GM10248 (cell line): ENCODE measurements around the gene AUTS2.

Experiments used
- CTCF ChIA-PET: fragments of 300-600 bp; sonication (Branson Sonifier 250); formaldehyde crosslinking; extraction: SDS; loops from one replicate; lab custom pipeline; 2021; ENCODE audit warnings: antibody characterized with exemption; lab: Yijun Ruan, JAX
- POLR2A ChIA-PET: fragments of 350-650 bp; sonication (Branson Sonifier 250); formaldehyde crosslinking; extraction: SDS; loops from one replicate; lab custom pipeline; 2020; ENCODE audit warnings: antibody characterized with exemption; lab: Yijun Ruan, JAX
- DNase-seq: peaks from one replicate; pipeline ENCODE4 v3.0.0; 2012; ENCODE audit errors: extremely low spot score
- CTCF ChIP-seq: IDR thresholded peaks from 2 replicates; pipeline ENCODE4 v1.5.1; 2012; ENCODE audit warnings: mild to moderate bottlenecking, low read depth; ENCODE audit errors: extremely low read depth, missing control alignments, control extremely low read depth

Gene AUTS2

GRCh38 chr7:69619635-69620034, 21.4 kb downstream of the AUTS2 start:
- CTCF ChIA-PET: interaction anchor here (0.8 to 3.1 kb wide), 3 partner anchors 9 to 43 kb away, joined by 4 to 11 read pairs (median 4); no protein-coding TSS in a partner anchor
- DNase-seq: no peak
- POLR2A ChIA-PET: no interaction called here
- TF ChIP-seq CTCF: no peak

- DNase-seq: no peak
- POLR2A ChIA-PET: no interaction called here
- CTCF ChIA-PET: interaction anchor here (0.8 to 3.1 kb wide), 2 partner anchors 10 to 12 kb away, joined by 4 to 11 read pairs; no protein-coding TSS in a partner anchor
- no peak for TF ChIP-seq CTCF
These were observed 21.8 kb downstream of the AUTS2 start for GRCh38 chr7:69620063-69620462.

DNA sequence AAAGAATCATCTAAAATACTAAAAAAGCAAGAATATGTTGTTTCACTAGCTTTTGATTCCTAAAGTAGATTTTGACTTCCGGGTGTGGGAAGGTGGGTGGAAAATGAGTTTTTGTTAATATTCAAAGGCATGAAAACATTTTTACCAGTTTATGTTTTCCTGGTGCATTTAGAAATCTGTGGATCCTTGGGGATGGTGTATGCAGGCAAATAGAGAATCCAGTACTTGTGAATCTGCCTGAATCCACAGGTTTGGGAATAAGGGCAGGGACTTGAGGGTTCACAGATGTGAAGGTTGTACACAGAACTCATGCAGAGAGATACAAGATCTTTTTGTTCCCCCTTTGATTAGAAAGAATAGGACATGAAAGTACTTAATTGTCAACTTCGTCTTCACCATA, 22.4 kb downstream of the AUTS2 start:
- DNase-seq: no peak
- ChIA-PET CTCF (interaction anchor here (3.1 kb wide), 1 partner anchor 12 kb away, joined by 11 read pairs; no protein-coding TSS in a partner anchor), POLR2A (no interaction called here)
- TF ChIP-seq CTCF: no peak

DNA sequence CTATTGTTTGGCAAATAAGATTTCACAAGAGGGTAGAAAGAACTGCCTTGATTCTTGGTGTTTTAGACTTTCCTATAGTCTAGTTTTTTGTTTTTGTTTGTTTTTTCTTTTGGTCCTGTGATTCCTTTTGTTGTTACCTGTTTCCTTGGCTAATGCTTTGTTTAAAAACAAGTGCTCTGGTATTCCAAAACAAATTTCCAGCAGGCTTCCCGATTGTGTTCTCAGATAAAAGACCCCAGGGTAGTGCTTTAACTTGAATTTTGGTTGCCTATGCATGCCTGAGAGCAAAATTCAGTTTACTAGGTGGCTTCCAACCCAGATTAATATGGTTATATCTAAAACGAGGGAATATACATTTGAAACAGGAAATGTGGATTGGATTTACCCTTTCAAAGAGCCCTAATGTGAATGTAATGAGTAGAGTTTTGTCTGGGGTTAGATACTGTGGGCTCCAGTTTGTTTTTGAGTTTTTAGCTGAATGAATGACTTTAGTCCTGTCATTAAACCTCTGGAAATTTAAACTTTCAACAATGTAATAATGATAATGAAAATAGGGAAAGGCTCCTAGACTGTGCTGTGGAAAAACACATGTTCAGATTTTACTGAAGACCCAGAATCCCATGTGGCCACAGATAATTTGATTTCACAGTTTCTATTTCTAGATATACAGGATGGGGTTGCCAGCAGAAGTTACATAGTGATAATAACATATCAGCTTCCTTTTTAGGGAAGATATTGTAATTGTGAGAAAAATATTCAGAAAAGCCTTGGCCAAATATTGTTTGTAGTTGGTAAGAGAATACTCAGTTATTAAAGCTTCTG, 23.9 kb downstream of the AUTS2 start:
- no peak for TF ChIP-seq CTCF
- DNase-seq: no peak
- ChIA-PET CTCF (interaction anchor here (1.0 kb wide), 1 partner anchor 20 kb away, joined by 3 read pairs; no protein-coding TSS in a partner anchor), POLR2A (no interaction called here)

GRCh38 chr7:69622960-69623359, 24.7 kb downstream of the AUTS2 start:
- ChIA-PET POLR2A (no interaction called here), CTCF (interaction anchor here (1.0 kb wide), 1 partner anchor 20 kb away, joined by 3 read pairs; no protein-coding TSS in a partner anchor)
- no peak for TF ChIP-seq CTCF
- no peak for DNase-seq

DNA sequence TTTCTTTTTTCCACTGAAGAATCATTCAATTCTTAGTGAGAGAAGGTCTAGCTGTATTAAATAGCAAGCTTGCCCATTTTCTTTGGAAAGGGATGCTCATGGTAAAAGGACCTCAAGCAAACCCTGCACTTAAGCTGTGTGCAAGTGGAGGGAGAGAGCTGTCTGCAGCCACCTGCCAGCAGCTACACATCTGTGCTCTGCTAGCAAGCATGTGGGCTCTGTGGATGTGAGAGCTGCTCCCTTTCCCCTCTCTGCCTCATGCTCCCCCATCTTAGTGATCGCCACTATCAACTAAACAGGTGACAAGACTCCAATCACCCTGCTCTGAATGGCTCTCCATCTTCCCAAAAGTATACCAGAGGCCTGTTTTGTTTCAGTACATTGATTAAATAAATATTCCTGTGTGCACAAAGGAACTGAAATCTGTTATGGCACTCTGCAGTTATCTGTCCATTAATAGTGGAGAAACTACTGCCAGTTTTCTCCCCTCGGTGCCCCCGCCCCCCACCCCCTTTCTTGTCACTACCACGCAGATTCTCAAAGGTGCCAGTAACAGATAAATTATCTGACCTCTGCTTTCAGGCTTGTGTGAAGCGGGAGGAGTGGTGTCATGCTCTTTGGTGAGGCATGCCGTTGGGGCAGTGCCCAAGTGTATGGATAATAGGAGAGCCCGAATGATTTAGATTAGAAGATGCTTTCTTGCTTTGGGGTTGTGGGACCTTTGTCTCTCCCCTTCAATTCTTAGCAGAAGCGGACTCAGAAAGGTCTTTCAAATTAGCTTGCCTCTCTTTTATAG, 26.4 kb downstream of the AUTS2 start:
- DNase-seq: no peak
- no peak for TF ChIP-seq CTCF
- ChIA-PET CTCF (interaction anchor here (0.9 kb wide), 1 partner anchor 11 kb away, joined by 3 read pairs; no protein-coding TSS in a partner anchor), POLR2A (no interaction called here)
